Globus pallidus (tissue), 1 donor: Measurements from ENCODE around the gene NTNG1.
"Not testable (repeated sequence)": the region's sequence is repeated elsewhere in the genome, so short reads cannot be mapped to it uniquely, and the experiment has no call there.

Source experiments
- DNase-seq: peaks from one replicate; pipeline ENCODE4 v3.0.0-alpha.2; 2015; ENCODE audit warnings: low spot score

NTNG1 gene

DNA sequence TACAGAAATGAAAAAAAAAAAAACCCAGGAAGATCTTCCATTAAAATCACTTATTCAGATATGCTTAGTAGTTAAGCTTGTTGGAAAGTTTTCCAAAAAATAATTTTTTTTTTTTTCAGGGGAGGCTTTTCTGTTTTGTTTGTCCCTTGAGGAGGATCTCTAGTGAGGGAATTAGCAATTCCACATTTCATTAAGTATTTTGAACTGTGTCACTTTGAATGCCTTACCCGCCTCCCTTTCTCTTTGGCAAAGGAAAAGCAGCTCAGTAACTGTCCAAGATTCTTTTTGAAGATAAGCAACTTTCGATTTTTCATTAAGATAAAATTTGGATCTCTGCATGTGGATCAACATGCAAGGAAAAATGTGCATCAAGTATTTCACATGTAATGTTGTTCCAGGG, 1.8 kb downstream of the NTNG1 start:
- DNase-seq, result no peak

DNA sequence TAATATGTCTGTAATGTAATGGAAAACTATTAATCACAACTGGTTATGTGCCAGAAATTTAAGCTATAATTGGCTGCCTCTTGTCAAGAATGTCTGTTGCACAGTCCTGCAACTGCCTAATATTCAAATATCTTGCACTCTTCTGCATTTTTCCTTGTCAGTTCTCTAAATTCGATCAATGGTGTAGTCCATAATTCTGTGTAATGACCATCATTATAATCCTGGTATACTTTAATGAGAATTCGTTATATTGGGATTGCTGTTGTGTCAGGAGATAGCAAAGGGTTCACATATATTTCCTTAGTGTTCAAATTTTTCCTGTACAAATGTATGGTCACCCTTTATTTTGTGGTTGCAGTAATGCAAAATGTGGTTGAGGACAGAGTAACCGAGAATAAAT, 4.8 kb downstream of the NTNG1 start:
- DNase-seq, result no peak

- DNase-seq, result no peak
Observed at GRCh38 chr1:107147843-107148242, 7.0 kb downstream of the NTNG1 start.

GRCh38 chr1:107149946-107150345, 9.1 kb downstream of the NTNG1 start:
- DNase-seq, result no peak

DNA sequence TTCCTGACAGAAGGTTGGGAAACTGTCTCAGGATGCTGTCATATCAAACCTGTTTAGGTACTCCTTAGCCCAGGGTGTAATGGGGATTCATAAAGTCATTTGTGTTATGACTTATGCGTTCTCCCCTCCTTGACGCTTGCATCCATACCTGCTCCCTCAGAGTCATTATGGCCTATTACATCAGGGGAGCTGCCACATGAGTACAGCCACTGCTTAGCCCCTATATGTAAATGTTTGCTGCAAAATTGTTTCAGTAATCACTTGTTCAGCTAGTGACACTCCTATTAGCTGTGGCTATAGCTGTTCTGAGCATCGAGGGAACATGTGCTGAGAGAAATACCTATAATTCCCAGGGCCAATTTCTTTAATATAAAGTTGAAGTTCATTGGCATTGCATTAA, 10.5 kb downstream of the NTNG1 start:
- DNase-seq, result no peak

GRCh38 chr1:107152395-107152794, 11.6 kb downstream of the NTNG1 start:
- DNase-seq, result no peak

DNA sequence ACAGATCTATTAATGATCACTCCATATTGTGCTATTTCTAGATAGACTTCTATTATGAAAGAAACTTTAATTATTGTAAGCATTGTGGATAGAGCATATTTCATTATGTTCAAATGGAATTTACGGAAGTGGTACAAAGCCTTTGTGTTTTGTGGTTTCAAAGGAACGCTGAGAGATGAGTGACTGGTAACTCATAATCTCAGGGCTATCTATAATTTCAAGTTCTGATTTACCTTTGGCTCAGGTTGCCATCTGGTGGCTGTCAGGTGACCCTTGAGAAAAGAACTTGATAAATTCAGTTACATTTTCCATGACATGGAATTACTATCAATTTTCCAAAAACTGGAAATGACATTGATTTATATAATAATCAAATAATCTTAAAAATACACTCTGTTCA, 12.2 kb downstream of the NTNG1 start:
- DNase-seq, result no peak

DNA sequence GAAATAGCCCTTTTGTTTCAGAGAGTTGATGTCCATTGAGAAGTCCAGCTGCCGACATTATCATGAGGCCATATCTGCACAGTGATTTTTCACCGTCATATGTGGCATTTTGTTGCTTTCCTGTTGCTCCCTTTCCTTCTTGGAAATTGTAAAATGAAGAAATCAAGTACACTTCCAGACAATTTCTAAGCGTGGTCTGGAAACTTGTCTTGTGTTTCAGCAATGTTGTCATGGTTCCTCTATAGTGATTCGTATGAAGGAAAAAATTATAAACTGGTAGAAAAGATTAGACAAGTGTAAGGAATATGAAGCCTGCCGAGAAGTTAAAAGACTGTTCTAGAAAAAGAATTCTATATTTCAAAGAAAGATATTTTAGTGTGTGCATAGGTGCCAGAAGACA, 17.7 kb downstream of the NTNG1 start:
- no peak for DNase-seq

DNA sequence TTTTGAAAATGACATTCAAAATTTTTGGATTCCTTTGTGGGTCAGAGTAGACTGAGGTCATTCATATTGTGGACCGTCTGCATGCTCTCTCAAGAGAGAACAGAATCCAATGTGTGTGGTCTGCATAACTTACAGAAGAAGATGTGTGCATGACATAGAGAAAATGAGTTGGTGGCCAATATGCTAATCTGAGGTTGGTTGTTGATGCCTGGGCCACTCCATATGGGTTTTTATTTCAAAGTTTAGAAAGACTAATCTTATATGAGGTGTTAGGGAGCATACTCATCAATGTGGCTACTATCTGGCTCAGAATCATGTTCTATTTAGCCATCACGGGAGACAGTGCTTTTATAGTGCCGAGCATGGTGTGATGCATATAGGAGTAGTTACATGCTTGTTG, 18.2 kb downstream of the NTNG1 start:
- no peak for DNase-seq

GRCh38 chr1:107162745-107163144, 21.9 kb downstream of the NTNG1 start:
- DNase-seq, result no peak

DNA sequence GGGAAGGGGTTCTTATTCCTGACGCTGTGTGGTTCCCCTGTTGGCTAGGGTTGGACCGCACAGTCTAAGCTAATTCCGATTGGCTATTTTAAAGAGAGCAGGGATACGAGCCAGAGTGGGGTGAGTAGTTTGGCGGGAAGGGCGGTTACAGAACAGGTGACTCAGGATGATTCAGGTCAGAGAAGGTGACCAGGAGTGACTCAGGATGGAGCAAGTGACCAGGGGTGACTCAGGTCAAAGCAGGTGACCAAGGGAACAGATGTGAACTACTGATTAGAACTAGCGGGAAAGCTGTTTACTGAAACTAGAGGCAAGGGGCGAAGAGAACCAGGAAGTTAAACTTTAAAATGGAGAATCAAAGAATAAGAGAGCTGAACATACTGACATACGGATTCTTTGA, 24.1 kb downstream of the NTNG1 start:
- DNase-seq, result not testable (repeated sequence)

DNA sequence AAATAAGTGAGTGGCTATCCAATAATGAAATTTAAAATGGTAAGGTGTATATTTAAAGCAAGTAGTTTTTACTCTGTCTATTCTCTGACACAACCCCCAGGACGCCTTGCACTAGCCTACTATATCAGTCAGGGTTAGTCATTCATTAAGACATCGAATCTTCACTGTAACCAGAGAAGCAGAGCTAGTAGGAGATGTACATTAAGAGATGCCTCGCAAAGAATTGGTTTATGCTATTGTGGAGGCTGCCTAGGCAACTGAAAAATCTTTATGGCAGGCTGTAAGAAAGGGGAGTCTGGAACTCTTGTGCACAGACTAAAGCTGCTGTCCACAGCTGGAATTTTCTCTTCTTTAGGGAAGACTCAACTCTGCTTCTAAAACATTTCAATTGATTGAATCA, 28.8 kb downstream of the NTNG1 start:
- DNase-seq, result no peak

DNA sequence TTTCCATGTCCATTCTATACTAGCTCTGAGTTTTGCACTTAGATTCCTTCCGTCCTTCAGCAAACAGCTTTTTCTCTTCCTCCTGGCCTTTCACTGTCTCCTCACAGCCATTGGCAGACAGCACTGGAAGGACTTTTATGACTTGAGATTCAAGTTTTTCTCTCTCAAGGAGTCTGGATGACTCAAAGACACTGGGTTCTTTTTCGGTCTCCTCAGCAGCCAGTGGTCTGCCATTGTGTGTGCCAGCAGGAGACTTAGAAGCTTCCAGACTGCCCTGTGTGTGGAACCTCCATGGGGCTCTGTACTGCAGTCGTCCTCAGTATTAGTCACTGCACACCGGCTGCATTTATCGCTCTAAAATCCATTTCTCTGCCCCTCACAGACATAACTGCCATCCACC, 30.5 kb downstream of the NTNG1 start:
- peak; percentile 21 for DNase-seq

GRCh38 chr1:107172450-107173170, 31.8 kb downstream of the NTNG1 start:
- no peak for DNase-seq

DNA sequence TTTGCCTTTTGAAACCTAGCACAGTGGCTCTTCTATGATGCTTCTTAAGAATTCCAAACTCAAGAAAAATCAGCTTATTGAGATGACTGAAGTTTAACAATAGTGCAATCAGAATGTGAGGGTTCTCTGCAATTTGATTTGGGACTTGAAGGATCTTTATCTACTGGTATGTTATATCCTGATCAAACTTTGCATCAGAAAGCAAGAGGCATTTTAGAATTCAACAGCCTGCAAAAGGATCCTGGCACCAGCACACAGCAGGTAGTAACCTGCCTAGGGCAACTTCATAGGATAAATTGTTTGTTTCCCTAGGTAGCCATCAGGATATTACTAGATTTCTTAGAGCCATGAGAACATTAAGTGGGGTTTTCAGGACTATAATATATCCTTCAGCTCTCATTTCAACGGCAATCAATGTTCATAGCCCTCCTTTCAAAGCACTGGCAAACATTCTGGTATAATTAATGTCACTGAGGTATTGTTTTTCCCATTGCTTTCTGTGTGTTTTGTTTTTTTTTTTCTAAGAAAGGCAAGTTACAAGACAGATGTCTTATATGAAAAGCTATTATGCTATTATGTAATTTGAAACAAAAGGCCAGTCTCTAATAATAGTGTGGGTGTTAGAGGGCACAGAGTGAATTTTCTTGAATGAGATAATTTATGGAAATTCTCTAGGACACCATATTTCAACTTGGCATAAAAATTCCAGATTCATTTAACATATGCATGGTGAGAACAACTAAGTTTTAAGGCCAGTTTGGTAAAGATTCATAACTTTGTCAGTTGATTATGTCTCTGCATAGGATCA, 34.5 kb downstream of the NTNG1 start:
- no peak for DNase-seq

GRCh38 chr1:107181253-107181969, 40.6 kb downstream of the NTNG1 start:
- DNase-seq, result no peak

DNA sequence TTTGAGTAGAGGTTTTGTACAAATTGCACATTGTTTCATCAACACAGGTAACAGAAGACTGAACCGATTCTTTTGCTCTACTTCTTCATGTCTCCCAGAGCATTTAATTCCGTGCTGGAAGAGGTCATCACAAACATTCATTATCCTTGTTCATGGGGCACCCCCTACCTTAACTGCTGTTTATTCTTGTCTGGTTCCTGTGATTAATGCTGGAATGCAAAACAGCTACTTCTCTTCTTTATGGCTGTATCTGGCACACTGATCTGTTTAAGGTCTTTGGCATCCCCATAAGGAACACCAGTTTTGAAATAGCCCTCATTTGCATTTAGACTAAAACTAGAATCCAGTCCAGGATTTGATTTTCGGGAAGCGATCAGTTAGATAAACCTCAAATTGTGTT, 42.2 kb downstream of the NTNG1 start:
- DNase-seq, result no peak

- no peak for DNase-seq
Observed at GRCh38 chr1:107184888-107185287, 44.0 kb downstream of the NTNG1 start.

DNA sequence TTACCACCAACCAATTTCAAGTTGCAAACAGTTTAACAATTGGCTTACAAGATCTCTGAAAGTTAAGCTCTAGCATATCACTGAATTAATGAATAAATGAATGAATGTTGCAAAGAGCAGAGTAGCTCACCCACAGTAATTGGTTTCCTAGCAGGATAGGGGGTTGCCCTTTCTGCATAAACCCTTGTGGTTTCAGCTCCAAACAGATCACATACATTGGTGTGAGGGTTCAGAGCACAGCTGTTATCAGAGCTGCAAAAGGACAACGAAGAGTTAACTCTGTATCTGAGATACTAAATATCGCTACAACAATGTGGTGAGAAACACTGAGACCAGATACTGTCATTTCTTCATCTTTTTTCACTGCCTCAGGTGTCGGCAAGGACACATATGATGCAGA, 46.6 kb downstream of the NTNG1 start:
- DNase-seq, result no peak

- no peak for DNase-seq
Observed at GRCh38 chr1:107188160-107188559, 47.3 kb downstream of the NTNG1 start.

DNA sequence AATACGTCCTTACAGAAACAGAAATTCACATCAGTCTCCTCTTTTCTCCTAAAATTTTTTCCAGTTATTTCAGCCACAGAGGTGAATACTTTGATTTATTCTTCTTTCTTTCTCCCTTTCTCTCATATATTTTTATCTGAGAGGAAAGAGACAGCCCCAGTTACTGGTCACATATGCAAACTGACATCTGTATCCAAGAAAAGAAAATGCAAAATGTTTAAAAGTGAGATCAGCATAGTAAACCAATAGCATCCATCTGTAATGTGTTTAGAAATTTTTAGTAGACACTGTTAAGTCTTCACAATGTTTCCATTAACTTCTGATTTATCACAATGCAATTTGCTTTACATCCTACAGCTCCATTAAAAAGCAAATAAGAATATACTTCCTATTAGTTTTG, 53.5 kb downstream of the NTNG1 start:
- no peak for DNase-seq

DNA sequence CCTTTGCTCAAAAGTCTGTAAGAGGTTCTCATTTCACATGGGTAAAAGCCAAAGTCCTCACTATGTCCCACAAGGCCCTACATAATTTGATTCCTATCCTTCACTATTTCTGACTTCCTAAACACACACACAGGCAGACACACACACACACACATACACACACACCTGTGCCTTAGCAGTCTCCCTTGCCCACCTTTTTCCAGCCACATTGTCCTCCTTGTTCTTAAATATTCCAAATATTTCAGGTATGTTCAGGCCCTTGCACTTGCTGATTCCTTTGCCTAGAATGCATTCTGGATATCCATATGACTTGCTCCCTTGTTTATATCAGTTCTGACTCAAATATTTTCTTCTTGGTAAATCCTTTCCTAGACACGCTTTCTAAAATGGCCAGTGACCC, 54.6 kb downstream of the NTNG1 start:
- no peak for DNase-seq

DNA sequence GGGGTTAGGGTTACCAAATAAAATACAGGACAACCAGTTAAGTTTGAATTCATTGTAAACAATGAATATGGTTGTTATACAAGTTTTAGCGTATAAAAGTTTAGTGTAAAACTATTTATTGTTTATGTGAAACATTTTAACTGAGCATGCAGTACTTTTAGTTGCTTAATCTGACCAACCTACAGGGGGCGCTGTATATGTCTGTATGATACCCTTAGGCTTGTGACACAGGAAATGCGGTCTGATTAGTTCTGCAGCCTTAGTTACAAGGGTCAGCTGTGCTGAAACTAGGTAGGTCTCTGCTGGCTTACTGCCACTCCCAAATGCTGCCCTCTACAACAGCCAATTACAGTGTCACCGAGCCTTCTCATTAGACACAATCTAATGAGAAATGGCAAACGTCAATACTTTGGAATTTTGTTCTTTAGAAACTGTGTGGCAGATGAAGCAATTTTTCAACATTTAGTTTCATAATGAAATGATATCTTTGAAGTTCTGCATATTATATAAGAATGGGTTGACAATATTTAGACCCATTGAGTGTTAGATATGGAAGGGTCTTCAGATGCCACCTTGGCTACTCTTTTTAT, 56.2 kb downstream of the NTNG1 start:
- no peak for DNase-seq
